Erythroblast (primary cell): ENCODE measurements around the gene CTSL.

ENCODE experiments used
- GATA1 ChIP-seq: IDR thresholded peaks from 2 replicates; pipeline ENCODE4 v1.6.1; 2011; ENCODE audit warnings: low read depth, mild to moderate bottlenecking, control low read depth, low read length, moderate library complexity
- POLR2A ChIP-seq: IDR thresholded peaks from 2 replicates; pipeline ENCODE4 v1.6.1; 2011; ENCODE audit warnings: mild to moderate bottlenecking, low read length

- TF ChIP-seq POLR2A (no peak), GATA1 (no peak)
These were observed 18.0 kb upstream of the CTSL start for GRCh38 chr9:87707805-87708506.
